IMR-90 (cell line): Measurements from ENCODE around the gene TNFRSF11A.

Source experiments
- CEBPB ChIP-seq: IDR thresholded peaks from 2 replicates; pipeline ENCODE4 v1.6.1; 2012; ENCODE audit warnings: low read depth, low read length, improper control_type of control experiment
- MAFK ChIP-seq: IDR thresholded peaks from 2 replicates; pipeline ENCODE4 v1.6.1; 2012; ENCODE audit warnings: low read depth, low read length, improper control_type of control experiment
- MAZ ChIP-seq: IDR thresholded peaks from 2 replicates; pipeline ENCODE4 v1.6.1; 2012; ENCODE audit warnings: low read depth, mild to moderate bottlenecking, low read length, improper control_type of control experiment, moderate library complexity, borderline replicate concordance
- POLR2A ChIP-seq: IDR thresholded peaks from 2 replicates; pipeline ENCODE4 v1.6.1; 2012; ENCODE audit warnings: mild to moderate bottlenecking, low read depth, low read length
- RAD21 ChIP-seq: IDR thresholded peaks from 2 replicates; pipeline ENCODE4 v1.6.1; 2012; ENCODE audit warnings: low read length, improper control_type of control experiment
- RFX5 ChIP-seq: IDR thresholded peaks from 2 replicates; pipeline ENCODE4 v1.8.0; 2012; ENCODE audit warnings: low read depth, mild to moderate bottlenecking, low read length, moderate library complexity
- TF ChIP-seq, protein P1 (sequence below): fragments of 150-350 bp; IDR thresholded peaks from 2 replicates; pipeline ENCODE4 v1.6.1; 2016; ENCODE audit warnings: low read depth, mild to moderate bottlenecking, low read length, moderate library complexity, borderline replicate concordance
- TF ChIP-seq, protein P2 (sequence below): conservative IDR thresholded peaks from 2 replicates; pipeline ENCODE4 v1.5.1; 2012; ENCODE audit warnings: mild to moderate bottlenecking, low read depth, low read length, improper control_type of control experiment
- TF ChIP-seq, protein P3 (sequence below): fragments of 150-350 bp; IDR thresholded peaks from 2 replicates; pipeline ENCODE4 v1.6.1; 2017; ENCODE audit warnings: mild to moderate bottlenecking, antibody characterized with exemption, low read length, low read depth

DNA sequence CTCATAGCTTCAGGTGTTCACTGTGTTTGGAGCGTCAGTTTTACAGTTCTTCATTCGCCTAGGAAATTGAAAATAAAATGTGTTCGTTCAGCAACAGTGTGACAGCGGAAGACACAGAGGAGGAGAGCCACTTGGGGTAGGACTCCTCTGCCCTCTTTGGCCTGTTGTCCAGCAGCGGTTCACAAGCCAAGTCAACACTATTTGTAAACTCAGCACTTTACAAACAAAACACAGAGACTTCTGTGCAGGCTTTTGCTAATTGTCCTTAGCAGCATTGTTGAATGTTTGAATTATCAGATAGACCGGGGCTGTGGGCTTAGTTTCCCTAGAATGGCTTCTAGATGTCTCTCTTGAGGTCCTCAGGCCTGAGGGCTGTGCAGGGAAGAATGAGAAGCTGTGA, 73.2 kb downstream of the TNFRSF11A start:
- TF ChIP-seq RFX5, result no peak
- TF ChIP-seq, protein P1, sequence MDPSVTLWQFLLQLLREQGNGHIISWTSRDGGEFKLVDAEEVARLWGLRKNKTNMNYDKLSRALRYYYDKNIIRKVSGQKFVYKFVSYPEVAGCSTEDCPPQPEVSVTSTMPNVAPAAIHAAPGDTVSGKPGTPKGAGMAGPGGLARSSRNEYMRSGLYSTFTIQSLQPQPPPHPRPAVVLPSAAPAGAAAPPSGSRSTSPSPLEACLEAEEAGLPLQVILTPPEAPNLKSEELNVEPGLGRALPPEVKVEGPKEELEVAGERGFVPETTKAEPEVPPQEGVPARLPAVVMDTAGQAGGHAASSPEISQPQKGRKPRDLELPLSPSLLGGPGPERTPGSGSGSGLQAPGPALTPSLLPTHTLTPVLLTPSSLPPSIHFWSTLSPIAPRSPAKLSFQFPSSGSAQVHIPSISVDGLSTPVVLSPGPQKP, result no peak
- TF ChIP-seq MAFK, result peak; percentile 46
- no peak for TF ChIP-seq RAD21
- TF ChIP-seq, protein P2, sequence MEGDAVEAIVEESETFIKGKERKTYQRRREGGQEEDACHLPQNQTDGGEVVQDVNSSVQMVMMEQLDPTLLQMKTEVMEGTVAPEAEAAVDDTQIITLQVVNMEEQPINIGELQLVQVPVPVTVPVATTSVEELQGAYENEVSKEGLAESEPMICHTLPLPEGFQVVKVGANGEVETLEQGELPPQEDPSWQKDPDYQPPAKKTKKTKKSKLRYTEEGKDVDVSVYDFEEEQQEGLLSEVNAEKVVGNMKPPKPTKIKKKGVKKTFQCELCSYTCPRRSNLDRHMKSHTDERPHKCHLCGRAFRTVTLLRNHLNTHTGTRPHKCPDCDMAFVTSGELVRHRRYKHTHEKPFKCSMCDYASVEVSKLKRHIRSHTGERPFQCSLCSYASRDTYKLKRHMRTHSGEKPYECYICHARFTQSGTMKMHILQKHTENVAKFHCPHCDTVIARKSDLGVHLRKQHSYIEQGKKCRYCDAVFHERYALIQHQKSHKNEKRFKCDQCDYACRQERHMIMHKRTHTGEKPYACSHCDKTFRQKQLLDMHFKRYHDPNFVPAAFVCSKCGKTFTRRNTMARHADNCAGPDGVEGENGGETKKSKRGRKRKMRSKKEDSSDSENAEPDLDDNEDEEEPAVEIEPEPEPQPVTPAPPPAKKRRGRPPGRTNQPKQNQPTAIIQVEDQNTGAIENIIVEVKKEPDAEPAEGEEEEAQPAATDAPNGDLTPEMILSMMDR, result no peak
- no peak for TF ChIP-seq POLR2A
- TF ChIP-seq CEBPB, result no peak
- TF ChIP-seq MAZ, result no peak
- TF ChIP-seq, protein P3, sequence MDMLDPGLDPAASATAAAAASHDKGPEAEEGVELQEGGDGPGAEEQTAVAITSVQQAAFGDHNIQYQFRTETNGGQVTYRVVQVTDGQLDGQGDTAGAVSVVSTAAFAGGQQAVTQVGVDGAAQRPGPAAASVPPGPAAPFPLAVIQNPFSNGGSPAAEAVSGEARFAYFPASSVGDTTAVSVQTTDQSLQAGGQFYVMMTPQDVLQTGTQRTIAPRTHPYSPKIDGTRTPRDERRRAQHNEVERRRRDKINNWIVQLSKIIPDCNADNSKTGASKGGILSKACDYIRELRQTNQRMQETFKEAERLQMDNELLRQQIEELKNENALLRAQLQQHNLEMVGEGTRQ, result no peak
